ENCODE data around the gene EXD3.

EXD3 gene

DNA sequence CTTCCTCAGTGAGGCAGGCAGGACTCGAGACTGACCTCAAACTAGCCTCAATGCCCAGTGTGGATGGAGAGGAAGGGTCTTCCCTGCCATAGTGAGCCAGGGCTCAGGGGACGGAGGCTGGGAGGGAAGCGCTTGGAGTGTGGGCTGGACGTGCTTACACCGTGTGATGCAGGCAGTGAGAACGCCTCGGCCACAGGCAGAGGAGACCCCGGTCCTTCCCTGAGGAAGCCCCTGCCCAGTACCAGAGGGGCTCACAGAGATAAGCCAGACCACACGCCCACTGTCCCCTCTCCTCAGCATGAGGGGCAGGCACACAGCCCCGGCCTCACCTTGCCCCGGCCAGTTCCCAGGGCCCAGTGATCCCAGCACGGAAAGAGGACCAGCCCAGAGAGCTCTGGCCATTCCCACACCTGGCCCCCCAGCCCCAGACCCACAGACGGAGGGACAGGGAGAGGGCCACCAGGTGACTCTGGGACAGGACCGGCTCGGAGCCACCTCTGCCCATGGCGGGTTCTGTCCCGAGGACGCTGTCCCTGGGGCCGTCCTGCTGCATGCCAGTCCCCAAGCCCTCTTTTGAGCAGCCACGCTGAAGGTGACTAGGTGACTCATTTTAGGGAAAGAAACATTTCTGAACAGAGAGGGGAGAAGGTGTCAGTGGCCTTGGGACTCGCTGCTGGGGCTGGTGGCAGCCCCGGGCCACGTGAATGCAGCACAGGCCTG is 42.2 kb upstream of the EXD3 start:
- Histone ChIP-seq H3K27me3 (no peaks in the 10 kb centered on the region), H3K4me1 (no peaks in the 10 kb centered on the region), H3K36me3 (no peaks in the 10 kb centered on the region), H3K9me3 (no peaks in the 10 kb centered on the region), H3K4me3 (ENCODE audit: low read depth, low read length) (no peak overlapping the region)
- DNase-seq: no peak
- TF ChIP-seq, protein P1, sequence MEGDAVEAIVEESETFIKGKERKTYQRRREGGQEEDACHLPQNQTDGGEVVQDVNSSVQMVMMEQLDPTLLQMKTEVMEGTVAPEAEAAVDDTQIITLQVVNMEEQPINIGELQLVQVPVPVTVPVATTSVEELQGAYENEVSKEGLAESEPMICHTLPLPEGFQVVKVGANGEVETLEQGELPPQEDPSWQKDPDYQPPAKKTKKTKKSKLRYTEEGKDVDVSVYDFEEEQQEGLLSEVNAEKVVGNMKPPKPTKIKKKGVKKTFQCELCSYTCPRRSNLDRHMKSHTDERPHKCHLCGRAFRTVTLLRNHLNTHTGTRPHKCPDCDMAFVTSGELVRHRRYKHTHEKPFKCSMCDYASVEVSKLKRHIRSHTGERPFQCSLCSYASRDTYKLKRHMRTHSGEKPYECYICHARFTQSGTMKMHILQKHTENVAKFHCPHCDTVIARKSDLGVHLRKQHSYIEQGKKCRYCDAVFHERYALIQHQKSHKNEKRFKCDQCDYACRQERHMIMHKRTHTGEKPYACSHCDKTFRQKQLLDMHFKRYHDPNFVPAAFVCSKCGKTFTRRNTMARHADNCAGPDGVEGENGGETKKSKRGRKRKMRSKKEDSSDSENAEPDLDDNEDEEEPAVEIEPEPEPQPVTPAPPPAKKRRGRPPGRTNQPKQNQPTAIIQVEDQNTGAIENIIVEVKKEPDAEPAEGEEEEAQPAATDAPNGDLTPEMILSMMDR (IDR thresholded peaks at IDR 0.05; ENCODE audit: low read depth, low read length): no peak

DNA sequence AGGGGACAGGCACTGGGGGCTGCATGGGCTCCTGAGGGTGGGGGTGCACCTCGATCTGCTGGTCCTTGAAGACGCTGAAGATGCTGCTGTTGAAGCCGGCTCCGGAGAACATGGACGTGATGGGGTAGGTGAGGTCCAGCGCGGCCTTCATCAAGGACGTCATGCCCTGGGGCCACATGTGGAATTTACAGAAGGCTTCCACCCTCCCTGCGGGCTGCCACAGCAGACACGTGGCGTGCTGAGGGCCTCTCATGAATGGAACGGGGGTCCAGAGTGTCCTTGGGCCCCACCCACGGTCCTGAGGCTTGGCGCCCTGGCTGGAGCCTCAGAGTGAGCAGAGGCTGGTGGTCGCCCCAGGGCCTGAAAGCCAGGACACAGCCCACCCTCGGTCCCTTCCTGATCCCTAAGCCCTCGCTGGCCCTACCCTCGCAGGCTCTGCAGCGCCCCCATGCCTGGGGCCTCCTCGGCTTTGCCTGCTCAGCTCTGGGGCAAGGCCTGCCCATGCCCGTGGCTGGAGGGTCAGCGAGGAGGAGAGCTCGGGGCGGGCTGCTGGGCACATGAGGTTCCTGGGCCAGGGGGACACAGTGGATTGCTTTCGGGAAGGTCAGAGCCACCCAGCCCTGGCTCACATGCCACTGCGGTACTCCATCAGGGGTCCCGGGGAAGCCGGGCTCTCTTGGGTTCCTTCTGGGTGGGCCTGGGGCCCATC is 41.5 kb upstream of the EXD3 start:
- no peak for DNase-seq
- Histone ChIP-seq H3K27me3 (no peaks in the 10 kb centered on the region), H3K9me3 (no peaks in the 10 kb centered on the region), H3K4me3 (ENCODE audit: low read depth, low read length) (no peak overlapping the region), H3K36me3 (no peaks in the 10 kb centered on the region), H3K4me1 (peaks cover 4% of the 10 kb centered on the region)
- TF ChIP-seq, protein P1 (IDR thresholded peaks at IDR 0.05; ENCODE audit: low read depth, low read length): no peak

DNA sequence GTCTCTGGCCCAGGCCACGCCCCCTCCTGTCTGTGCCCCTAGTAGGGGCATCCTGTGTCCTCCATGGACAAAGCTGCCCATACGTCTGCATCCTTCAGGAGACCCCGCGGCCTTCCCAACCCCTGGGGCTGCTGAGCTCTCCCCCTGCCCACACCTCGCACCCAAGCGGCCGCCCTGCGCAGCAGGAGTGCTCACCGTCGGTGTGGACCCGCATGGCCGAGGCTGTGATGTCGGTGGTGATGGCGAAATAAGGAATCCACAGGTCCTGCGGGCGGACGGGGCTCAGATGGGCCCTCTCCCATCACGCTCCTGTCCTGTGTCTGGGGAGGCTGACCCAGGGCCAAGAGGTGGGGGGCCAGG is 40.9 kb upstream of the EXD3 start:
- Histone ChIP-seq H3K4me3 (ENCODE audit: low read depth, low read length) (no peak overlapping the region), H3K9me3 (no peaks in the 10 kb centered on the region), H3K4me1 (peaks cover 5% of the 10 kb centered on the region), H3K36me3 (no peaks in the 10 kb centered on the region), H3K27me3 (no peaks in the 10 kb centered on the region)
- TF ChIP-seq, protein P1 (IDR thresholded peaks at IDR 0.05; ENCODE audit: low read depth, low read length): no peak
- no peak for DNase-seq

DNA sequence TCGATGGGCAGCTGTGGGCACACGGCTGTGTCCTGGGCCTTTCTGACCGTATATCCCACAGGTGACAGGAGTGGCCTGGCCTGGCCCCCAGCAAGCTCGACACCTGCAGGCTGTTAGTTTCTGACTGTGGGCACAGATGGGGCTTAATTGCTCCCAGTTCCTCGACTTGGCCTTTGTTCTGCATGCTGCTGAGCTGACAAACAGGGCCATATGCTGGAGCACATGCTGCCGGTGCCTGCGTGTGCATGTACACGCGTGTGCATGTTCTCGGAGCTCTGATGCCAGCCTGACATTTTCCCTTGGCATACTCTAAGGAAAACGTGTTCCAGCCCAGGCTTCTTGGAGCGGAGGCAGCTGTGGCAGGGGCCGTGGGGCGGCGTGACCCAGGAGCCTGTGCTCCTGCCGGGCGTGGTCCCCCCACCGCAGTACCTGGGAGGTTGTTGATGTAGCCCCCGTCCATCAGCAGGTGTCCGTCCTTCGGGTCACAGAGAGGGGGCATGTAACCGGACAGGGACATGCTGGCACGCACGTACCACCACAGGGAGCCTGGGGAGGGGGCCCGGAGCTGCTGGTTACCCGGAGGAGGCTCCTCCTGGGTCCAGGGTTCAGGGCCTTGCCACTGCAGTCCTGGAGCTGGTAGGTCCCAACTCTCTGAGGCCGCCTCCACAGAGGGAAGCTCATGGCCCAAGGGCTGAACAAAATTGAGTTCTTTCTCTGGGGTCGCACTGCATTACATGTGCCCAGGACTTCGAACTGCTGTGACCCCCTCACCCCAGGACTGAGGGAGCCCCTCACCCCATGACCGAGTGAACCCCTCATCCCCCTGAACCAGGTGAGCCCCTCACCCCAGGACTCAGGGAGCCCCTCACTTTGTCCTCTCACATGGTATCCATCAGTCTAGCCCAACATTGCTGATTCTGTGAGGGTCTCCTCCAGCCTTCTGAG is 40.3 kb upstream of the EXD3 start:
- DNase-seq: no peak
- H3K9me3 ChIP-seq: no peaks in the 10 kb centered on the region
- H3K4me1 ChIP-seq: peaks cover 5% of the 10 kb centered on the region
- TF ChIP-seq, protein P1 (IDR thresholded peaks at IDR 0.05; ENCODE audit: low read depth, low read length): no peak
- H3K36me3 ChIP-seq: 0 out of 2 replicates have a peak, but pooled peaks cover 3% of the 10 kb centered on the region
- no peaks in the 10 kb centered on the region for H3K27me3 ChIP-seq
- H3K4me3 ChIP-seq (ENCODE audit: low read depth, low read length): no peak overlapping the region

DNA sequence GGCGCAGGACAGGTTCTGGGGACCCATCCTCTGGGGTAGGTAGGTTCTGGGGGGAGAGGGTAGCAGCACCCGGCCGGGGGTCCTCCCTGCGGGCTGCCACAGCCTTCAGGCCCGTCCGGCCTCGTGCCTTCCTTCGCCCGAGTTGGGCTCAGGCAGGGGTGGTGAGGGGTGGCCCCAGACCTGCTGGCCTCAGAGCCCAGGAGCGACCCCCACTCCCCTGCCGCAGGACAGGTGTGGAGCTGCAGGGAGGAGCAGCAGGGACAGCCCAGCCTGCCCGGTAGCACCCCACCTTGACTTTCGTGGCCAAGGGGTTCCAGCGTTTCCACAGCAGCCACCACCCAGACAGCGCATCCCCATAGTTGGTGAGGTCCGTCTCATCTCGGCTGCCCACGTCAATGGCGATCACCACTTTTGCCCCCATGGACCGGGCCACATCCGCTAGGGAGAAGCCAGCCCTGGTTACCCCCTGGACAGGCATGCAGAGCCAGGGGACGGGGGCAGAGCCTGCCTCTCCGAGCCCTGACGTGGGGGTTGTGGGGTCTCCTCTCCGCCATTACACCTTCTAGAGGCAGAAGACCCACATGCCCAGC is 39.5 kb upstream of the EXD3 start:
- H3K4me3 ChIP-seq (ENCODE audit: low read depth, low read length): no peak overlapping the region
- peak; percentile 11 for DNase-seq
- peaks cover 11% of the 10 kb centered on the region for H3K4me1 ChIP-seq
- H3K36me3 ChIP-seq: peaks cover 11% of the 10 kb centered on the region
- H3K9me3 ChIP-seq: no peaks in the 10 kb centered on the region
- TF ChIP-seq, protein P1 (IDR thresholded peaks at IDR 0.05; ENCODE audit: low read depth, low read length): no peak
- no peaks in the 10 kb centered on the region for H3K27me3 ChIP-seq
